SK-N-SH (cell line): ENCODE measurements around the gene KIR2DL4.
"Not testable (repeated sequence)": the region's sequence is repeated elsewhere in the genome, so short reads cannot be mapped to it uniquely, and the experiment has no call there.

Source experiments
- EZH2phosphoT487 ChIP-seq: fragments of 200-600 bp; sonication (generic); IDR thresholded peaks from 2 replicates; pipeline ENCODE4 v1.6.1; 2017; ENCODE audit warnings: low read depth, mixed run types, mild to moderate bottlenecking, antibody characterized with exemption, moderate library complexity, borderline replicate concordance
- GABPA ChIP-seq: IDR thresholded peaks from 2 replicates; pipeline ENCODE4 v1.4.0; 2012; ENCODE audit warnings: low read depth, mild to moderate bottlenecking
- MEF2A ChIP-seq: IDR thresholded peaks from 2 replicates; pipeline ENCODE4 v1.4.0; 2012; ENCODE audit warnings: low read depth, borderline replicate concordance
- PBX3 ChIP-seq: IDR thresholded peaks from 2 replicates; pipeline ENCODE4; 2012
- POLR2AphosphoS5 ChIP-seq: IDR thresholded peaks from 2 replicates; pipeline ENCODE4 v1.6.1; 2012; ENCODE audit warnings: low read depth, low read length
- RAD21 ChIP-seq: IDR thresholded peaks from 2 replicates; pipeline ENCODE4 v1.6.1; 2012; ENCODE audit warnings: mild to moderate bottlenecking, low read length
- REST ChIP-seq: IDR thresholded peaks from 2 replicates; pipeline ENCODE4 v1.6.1; 2012; ENCODE audit warnings: mild to moderate bottlenecking, low read depth, low read length, moderate library complexity
- RXRA ChIP-seq: IDR thresholded peaks from 2 replicates; pipeline ENCODE4 v1.4.0; 2012; ENCODE audit warnings: low read depth, mild to moderate bottlenecking, borderline replicate concordance
- SIN3A ChIP-seq: IDR thresholded peaks from 2 replicates; pipeline ENCODE4 v1.6.1; 2012; ENCODE audit warnings: low read depth, mild to moderate bottlenecking, low read length, moderate library complexity, borderline replicate concordance
- TAF1 ChIP-seq: IDR thresholded peaks from 2 replicates; pipeline ENCODE4 v1.6.1; 2012; ENCODE audit warnings: low read depth, mild to moderate bottlenecking, low read length, moderate library complexity, borderline replicate concordance
- TF ChIP-seq, protein P1 (sequence below): fragments of 200-600 bp; sonication (generic); IDR thresholded peaks from 2 replicates; pipeline ENCODE4 v1.6.1; 2017; ENCODE audit warnings: antibody characterized with exemption, mild to moderate bottlenecking, moderate library complexity
- TF ChIP-seq, protein P2 (sequence below): IDR thresholded peaks from 2 replicates; pipeline ENCODE4 v1.4.0; 2012; ENCODE audit warnings: low read depth
- TF ChIP-seq, protein P3 (sequence below): fragments of 150-350 bp; IDR thresholded peaks from 2 replicates; pipeline ENCODE4 v1.6.1; 2017; ENCODE audit warnings: antibody characterized with exemption, low read length, low read depth, borderline replicate concordance

- TF ChIP-seq, protein P1, sequence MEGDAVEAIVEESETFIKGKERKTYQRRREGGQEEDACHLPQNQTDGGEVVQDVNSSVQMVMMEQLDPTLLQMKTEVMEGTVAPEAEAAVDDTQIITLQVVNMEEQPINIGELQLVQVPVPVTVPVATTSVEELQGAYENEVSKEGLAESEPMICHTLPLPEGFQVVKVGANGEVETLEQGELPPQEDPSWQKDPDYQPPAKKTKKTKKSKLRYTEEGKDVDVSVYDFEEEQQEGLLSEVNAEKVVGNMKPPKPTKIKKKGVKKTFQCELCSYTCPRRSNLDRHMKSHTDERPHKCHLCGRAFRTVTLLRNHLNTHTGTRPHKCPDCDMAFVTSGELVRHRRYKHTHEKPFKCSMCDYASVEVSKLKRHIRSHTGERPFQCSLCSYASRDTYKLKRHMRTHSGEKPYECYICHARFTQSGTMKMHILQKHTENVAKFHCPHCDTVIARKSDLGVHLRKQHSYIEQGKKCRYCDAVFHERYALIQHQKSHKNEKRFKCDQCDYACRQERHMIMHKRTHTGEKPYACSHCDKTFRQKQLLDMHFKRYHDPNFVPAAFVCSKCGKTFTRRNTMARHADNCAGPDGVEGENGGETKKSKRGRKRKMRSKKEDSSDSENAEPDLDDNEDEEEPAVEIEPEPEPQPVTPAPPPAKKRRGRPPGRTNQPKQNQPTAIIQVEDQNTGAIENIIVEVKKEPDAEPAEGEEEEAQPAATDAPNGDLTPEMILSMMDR: not testable (repeated sequence)
- not testable (repeated sequence) for TF ChIP-seq POLR2AphosphoS5, RAD21, REST, RXRA, TAF1, PBX3, GABPA, SIN3A, MEF2A, EZH2phosphoT487
- TF ChIP-seq, protein P2, sequence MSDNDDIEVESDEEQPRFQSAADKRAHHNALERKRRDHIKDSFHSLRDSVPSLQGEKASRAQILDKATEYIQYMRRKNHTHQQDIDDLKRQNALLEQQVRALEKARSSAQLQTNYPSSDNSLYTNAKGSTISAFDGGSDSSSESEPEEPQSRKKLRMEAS: not testable (repeated sequence)
- TF ChIP-seq, protein P3, sequence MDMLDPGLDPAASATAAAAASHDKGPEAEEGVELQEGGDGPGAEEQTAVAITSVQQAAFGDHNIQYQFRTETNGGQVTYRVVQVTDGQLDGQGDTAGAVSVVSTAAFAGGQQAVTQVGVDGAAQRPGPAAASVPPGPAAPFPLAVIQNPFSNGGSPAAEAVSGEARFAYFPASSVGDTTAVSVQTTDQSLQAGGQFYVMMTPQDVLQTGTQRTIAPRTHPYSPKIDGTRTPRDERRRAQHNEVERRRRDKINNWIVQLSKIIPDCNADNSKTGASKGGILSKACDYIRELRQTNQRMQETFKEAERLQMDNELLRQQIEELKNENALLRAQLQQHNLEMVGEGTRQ: not testable (repeated sequence)
Observed at GRCh38 chr19:54769646-54770045, 33.8 kb upstream of the KIR2DL4 start, which contains the start of gene KIR2DL1.
